Loucy (cell line): Measurements from ENCODE around the gene UNC13C.

ENCODE experiments used
- EZH2phosphoT487 ChIP-seq: fragments of 200-600 bp; IDR thresholded peaks from 2 replicates; pipeline ENCODE4 v1.6.1; 2018; ENCODE audit warnings: antibody characterized with exemption, mild to moderate bottlenecking, moderate library complexity, borderline replicate concordance
- TF ChIP-seq, protein P1 (sequence below): fragments of 200-600 bp; sonication (generic); conservative IDR thresholded peaks from 2 replicates; pipeline ENCODE4 v1.5.1; 2014; ENCODE audit warnings: mild to moderate bottlenecking, antibody characterized with exemption, low read length

DNA sequence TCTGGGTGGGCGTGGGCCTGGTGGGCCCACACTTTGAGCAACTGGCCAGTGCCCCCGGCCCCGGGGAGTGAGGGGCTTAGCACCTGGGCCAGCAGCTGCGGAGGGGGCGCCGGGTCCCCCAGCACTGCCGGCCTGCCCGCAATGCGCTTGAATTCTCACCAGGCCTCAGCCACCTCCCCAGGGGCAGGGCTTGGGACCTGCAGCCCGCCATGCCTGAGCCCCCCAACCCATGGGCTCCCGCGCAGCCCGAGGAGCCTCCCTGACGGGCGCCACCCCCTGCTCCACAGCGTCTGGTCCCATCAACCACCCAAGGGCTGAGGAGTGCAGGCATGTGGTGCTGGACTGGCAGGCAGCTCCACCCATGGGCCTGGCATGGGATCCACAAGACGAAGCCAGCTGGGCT, 484.3 kb downstream of the UNC13C start:
- TF ChIP-seq, protein P1, sequence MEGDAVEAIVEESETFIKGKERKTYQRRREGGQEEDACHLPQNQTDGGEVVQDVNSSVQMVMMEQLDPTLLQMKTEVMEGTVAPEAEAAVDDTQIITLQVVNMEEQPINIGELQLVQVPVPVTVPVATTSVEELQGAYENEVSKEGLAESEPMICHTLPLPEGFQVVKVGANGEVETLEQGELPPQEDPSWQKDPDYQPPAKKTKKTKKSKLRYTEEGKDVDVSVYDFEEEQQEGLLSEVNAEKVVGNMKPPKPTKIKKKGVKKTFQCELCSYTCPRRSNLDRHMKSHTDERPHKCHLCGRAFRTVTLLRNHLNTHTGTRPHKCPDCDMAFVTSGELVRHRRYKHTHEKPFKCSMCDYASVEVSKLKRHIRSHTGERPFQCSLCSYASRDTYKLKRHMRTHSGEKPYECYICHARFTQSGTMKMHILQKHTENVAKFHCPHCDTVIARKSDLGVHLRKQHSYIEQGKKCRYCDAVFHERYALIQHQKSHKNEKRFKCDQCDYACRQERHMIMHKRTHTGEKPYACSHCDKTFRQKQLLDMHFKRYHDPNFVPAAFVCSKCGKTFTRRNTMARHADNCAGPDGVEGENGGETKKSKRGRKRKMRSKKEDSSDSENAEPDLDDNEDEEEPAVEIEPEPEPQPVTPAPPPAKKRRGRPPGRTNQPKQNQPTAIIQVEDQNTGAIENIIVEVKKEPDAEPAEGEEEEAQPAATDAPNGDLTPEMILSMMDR, result no peak
- no peak for TF ChIP-seq EZH2phosphoT487
